Thyroid gland (tissue), 4 donors: ENCODE measurements around the gene ACSF3.

ENCODE experiments used
- CTCF ChIP-seq, 6 experiments: fragments of 200-600 bp in 3 of 6; fragments of 450-650 bp in 3 of 6; sonication (generic) in 3 of 6; IDR thresholded peaks; one replicate each; pipeline ENCODE4 v1.5.1; 2016 to 2019; ENCODE audit warnings: antibody characterized with exemption in 6 of 6, mild to moderate bottlenecking in 2 of 6, inconsistent platforms in 1 of 6, moderate library complexity in 1 of 6
- POLR2A ChIP-seq, 2 donors: fragments of 450-650 bp; IDR thresholded peaks; one replicate each; pipeline ENCODE4 v1.6.1; 2017; ENCODE audit warnings: antibody characterized with exemption in 2 of 2, mild to moderate bottlenecking in 2 of 2, moderate library complexity in 1 of 2

DNA sequence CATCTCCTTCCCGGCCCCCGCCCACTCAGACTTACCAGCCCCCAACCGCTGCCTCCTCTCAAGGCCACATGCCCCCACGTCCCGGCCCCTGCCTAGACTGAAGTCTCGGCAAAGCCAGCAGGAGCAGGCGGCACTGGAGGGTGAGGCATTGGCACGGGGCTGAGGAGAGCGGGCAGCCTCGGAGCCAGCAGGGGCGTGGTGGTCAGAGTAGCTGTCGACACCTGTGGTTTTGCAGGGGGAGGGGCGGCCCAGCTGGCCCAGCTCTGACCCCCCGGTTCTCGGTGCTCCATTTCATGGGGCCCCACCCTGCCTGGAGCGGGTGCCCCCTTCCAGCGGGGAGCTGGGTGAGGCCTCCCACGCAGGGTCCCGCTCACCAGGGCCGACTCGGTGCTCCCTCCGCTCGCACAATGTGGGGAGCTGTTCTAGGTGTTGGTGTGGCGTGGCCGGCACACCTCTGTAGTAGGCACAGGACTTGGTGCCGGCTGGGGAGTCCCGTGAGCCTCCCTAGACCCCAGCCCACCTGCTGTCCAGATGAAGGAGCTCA lies 82.6 kb downstream of the ACSF3 start:
- TF ChIP-seq CTCF (IDR thresholded peaks at IDR 0.05) (no peak), POLR2A (IDR thresholded peaks at IDR 0.05) (no peak)
